H9 (cell line): ENCODE results near the gene BLACAT1. TPM values are rescaled to one million over a fixed set of nuclear protein-coding genes. Genes with fewer than 3 reads are reported as not detected.

Experiments used
- DNase-seq: peaks from one replicate; pipeline ENCODE4 v3.0.0-alpha.2; 2017
- H2AFZ ChIP-seq: one replicate; pipeline ENCODE4 v1.6.1; 2013; ENCODE audit warnings: mild to moderate bottlenecking, low read length, control low read depth, moderate library complexity
- H2AK5ac ChIP-seq: 2 replicates; pipeline ENCODE4 v1.6.1; 2013; ENCODE audit warnings: low read length, control low read depth, mixed read lengths; ENCODE audit not compliant: insufficient read length
- H2BK120ac ChIP-seq: one replicate; pipeline ENCODE4 v1.6.1; 2013; ENCODE audit warnings: low read depth, mild to moderate bottlenecking, low read length, control low read depth, inconsistent platforms; ENCODE audit not compliant: poor library complexity, severe bottlenecking
- H2BK12ac ChIP-seq: 2 replicates; pipeline ENCODE4 v1.6.1; 2013; ENCODE audit warnings: low read length, control low read depth, mixed read lengths, low read depth; ENCODE audit not compliant: insufficient read length
- H2BK15ac ChIP-seq: 2 replicates; pipeline ENCODE4 v1.6.1; 2013; ENCODE audit warnings: low read depth, low read length, control low read depth
- H2BK20ac ChIP-seq: one replicate; pipeline ENCODE4 v1.6.1; 2013; ENCODE audit warnings: low read depth, mild to moderate bottlenecking, low read length, control low read depth, inconsistent platforms; ENCODE audit not compliant: poor library complexity, severe bottlenecking
- H2BK5ac ChIP-seq: 2 replicates; pipeline ENCODE4 v1.6.1; 2013; ENCODE audit warnings: low read length, control low read depth, mixed read lengths; ENCODE audit not compliant: insufficient read length
- H3K14ac ChIP-seq: 2 replicates; pipeline ENCODE4 v1.6.1; 2013; ENCODE audit warnings: low read length, control low read depth; ENCODE audit not compliant: insufficient read depth
- H3K18ac ChIP-seq: 2 replicates; pipeline ENCODE4 v1.6.1; 2013; ENCODE audit warnings: low read depth, mild to moderate bottlenecking, mixed read lengths, low read length, control low read depth; ENCODE audit not compliant: insufficient read length
- H3K23ac ChIP-seq: 2 replicates; pipeline ENCODE4 v1.6.1; 2013; ENCODE audit warnings: low read length, control low read depth, mixed read lengths, low read depth; ENCODE audit not compliant: insufficient read length
- H3K23me2 ChIP-seq: 2 replicates; pipeline ENCODE4 v1.6.1; 2013; ENCODE audit warnings: low read depth, mild to moderate bottlenecking, mixed read lengths, low read length, control low read depth; ENCODE audit not compliant: insufficient read length, poor library complexity, severe bottlenecking
- H3K27ac ChIP-seq: 2 replicates; pipeline ENCODE4 v1.5.1; 2013; ENCODE audit warnings: low read length, control low read depth, mixed read lengths, low read depth; ENCODE audit not compliant: insufficient read length
- H3K27me3 ChIP-seq: 2 replicates; pipeline ENCODE4 v1.6.1; 2013; ENCODE audit warnings: low read length, control low read depth, inconsistent platforms; ENCODE audit not compliant: insufficient read depth
- H3K4ac ChIP-seq: 2 replicates; pipeline ENCODE4 v1.6.1; 2013; ENCODE audit warnings: low read depth, mild to moderate bottlenecking, control low read depth, inconsistent platforms, low read length, moderate library complexity
- H3K4me1 ChIP-seq: 2 replicates; pipeline ENCODE4 v1.6.1; 2013; ENCODE audit warnings: low read length, control low read depth, inconsistent platforms; ENCODE audit not compliant: insufficient read depth
- H3K4me2 ChIP-seq: 2 replicates; pipeline ENCODE4 v1.6.1; 2013; ENCODE audit warnings: low read length, control low read depth, mixed read lengths; ENCODE audit not compliant: insufficient read length, insufficient read depth
- H3K56ac ChIP-seq: 2 replicates; pipeline ENCODE4 v1.6.1; 2013; ENCODE audit warnings: low read depth, mild to moderate bottlenecking, mixed read lengths, low read length, control low read depth; ENCODE audit not compliant: insufficient read length
- H3K79me1 ChIP-seq: 2 replicates; pipeline ENCODE4 v1.6.1; 2013; ENCODE audit warnings: low read depth, mild to moderate bottlenecking, moderate library complexity, low read length, control low read depth, inconsistent platforms; ENCODE audit not compliant: insufficient read depth, poor library complexity, severe bottlenecking
- H3K79me2 ChIP-seq: 2 replicates; pipeline ENCODE4 v1.6.1; 2013; ENCODE audit warnings: low read length, control low read depth, inconsistent platforms; ENCODE audit not compliant: insufficient read depth
- H3K9ac ChIP-seq: 2 replicates; pipeline ENCODE4 v1.6.1; 2013; ENCODE audit warnings: low read length, control low read depth, mixed read lengths; ENCODE audit not compliant: insufficient read length; ENCODE audit errors: extremely low read depth
- H3K9me3 ChIP-seq: one replicate; pipeline ENCODE4 v1.6.1; 2013; ENCODE audit warnings: low read depth, low read length, inconsistent platforms; ENCODE audit not compliant: control insufficient read depth
- H3T11ph ChIP-seq: one replicate; pipeline ENCODE4 v1.6.1; 2013; ENCODE audit warnings: mild to moderate bottlenecking, low read length, control low read depth, inconsistent platforms
- H4K20me1 ChIP-seq: one replicate; pipeline ENCODE4 v1.6.1; 2013; ENCODE audit not compliant: control insufficient read depth, insufficient read length, insufficient read depth
- H4K5ac ChIP-seq: 2 replicates; pipeline ENCODE4 v1.6.1; 2013; ENCODE audit warnings: low read depth, mild to moderate bottlenecking, mixed read lengths, low read length, control low read depth; ENCODE audit not compliant: insufficient read length
- H4K8ac ChIP-seq: replicated peaks from 2 replicates; pipeline ENCODE4 v1.6.1; 2013; ENCODE audit warnings: low read length, control low read depth, mixed read lengths, low read depth; ENCODE audit not compliant: insufficient read length
- H4K91ac ChIP-seq: 2 replicates; pipeline ENCODE4 v1.6.1; 2013; ENCODE audit warnings: low read depth, mild to moderate bottlenecking, moderate library complexity, mixed read lengths, low read length, control low read depth; ENCODE audit not compliant: insufficient read length
- H3K27ac Mint-ChIP-seq, 3 experiments: 2 replicates in 2 of 3; 3 replicates in 1 of 3; pipeline ENCODE4 v1.8.0; 2020 to 2021; ENCODE audit warnings: mixed read lengths in 3 of 3, mild to moderate bottlenecking in 1 of 3, moderate library complexity in 1 of 3
- H3K27me3 Mint-ChIP-seq: 2 replicates; pipeline ENCODE4 v1.8.0; 2021; ENCODE audit warnings: low read depth, mild to moderate bottlenecking, moderate library complexity, mixed read lengths
- H3K36me3 Mint-ChIP-seq, 3 experiments: 2 replicates in 2 of 3; 3 replicates in 1 of 3; pipeline ENCODE4 v1.8.0; 2020 to 2021; ENCODE audit warnings: low read depth in 3 of 3, mixed read lengths in 3 of 3; ENCODE audit not compliant: insufficient read depth in 1 of 3
- H3K4me1 Mint-ChIP-seq, 2 experiments: 2 replicates each; pipeline ENCODE4 v1.8.0; 2020; ENCODE audit warnings: mixed read lengths in 2 of 2
- H3K4me3 Mint-ChIP-seq, 2 experiments: 2 replicates in 1 of 2; 3 replicates in 1 of 2; pipeline ENCODE4 v1.8.0; 2020 to 2021; ENCODE audit warnings: mild to moderate bottlenecking in 2 of 2, mixed read lengths in 2 of 2, moderate library complexity in 1 of 2
- H3K9me3 Mint-ChIP-seq, 2 experiments: 2 replicates in 1 of 2; 3 replicates in 1 of 2; pipeline ENCODE4 v1.8.0; 2020; ENCODE audit warnings: mild to moderate bottlenecking in 2 of 2, mixed read lengths in 2 of 2, moderate library complexity in 1 of 2
- CTCF ChIP-seq: fragments of 200-600 bp; sonication (generic); conservative IDR thresholded peaks from 3 replicates; pipeline ENCODE4 v1.8.0; 2021; ENCODE audit warnings: antibody characterized with exemption, mild to moderate bottlenecking
- WGBS: extraction: QIAGEN DNeasy Blood & Tissue Kit; methylation state at CpG from one replicate; pipeline ENCODE4 v1.1.7; 2013; ENCODE audit warnings: missing lambda C conversion rate, low lambda C conversion rate, mixed read lengths; ENCODE audit not compliant: insufficient read length; ENCODE audit errors: extremely low coverage; 5-methylcytosine and 5-hydroxymethylcytosine counted together
- total RNA-seq: library from RNA; stranded (reverse); gene quantifications from 2 replicates; pipeline ENCODE4 v1.2.1, GENCODE V29; 2021

Gene BLACAT1
- total RNA-seq, 1 experiment from 2014 or later: 4.0 TPM

- peaks cover 87 to 90% of the 10 kb centered on the region in 2 experiments for H3K4me1 Mint-ChIP-seq
- Histone ChIP-seq H2AK5ac (no peak overlapping the region), H3K79me2 (no peaks in the 10 kb centered on the region), H2BK12ac (peak overlapping the region; percentile 7), H4K91ac (no peak overlapping the region), H3K4ac (no peak overlapping the region), H3K4me2 (peak overlapping the region; percentile 55), H3K18ac (peak overlapping the region; percentile 54), H3K9me3 (no peaks in the 10 kb centered on the region), H2AFZ (no peak overlapping the region), H2BK120ac (no peak overlapping the region), H3K14ac (0 out of 2 replicates have a peak overlapping the region, but pooled peaks have one; percentile 0), H3K23ac (no peak overlapping the region), H2BK5ac (no peak overlapping the region), H3K27ac (no peak overlapping the region), H3K79me1 (peaks cover 3% of the 10 kb centered on the region), H3K23me2 (peaks cover 22% of the 10 kb centered on the region), H3K9ac (no peak overlapping the region), H3K56ac (no peak overlapping the region), H3K27me3 (no peaks in the 10 kb centered on the region; the same call in 1 of the 2 replicates), H2BK15ac (no peak overlapping the region), H3K4me1 (peaks cover 36% of the 10 kb centered on the region), H4K5ac (no peak overlapping the region), H2BK20ac (no peak overlapping the region), H4K8ac (no peak overlapping the region), H3T11ph (no peak overlapping the region), H4K20me1 (no peaks in the 10 kb centered on the region)
- peaks cover 16% of the 10 kb centered on the region for H3K27me3 Mint-ChIP-seq
- no CpG with 5 or more reads among the region's 4 CpGs for WGBS
- no peaks in the 10 kb centered on the region for H3K9me3 Mint-ChIP-seq
- no peak; the same call in 2 of the 3 replicates for TF ChIP-seq CTCF
- DNase-seq: peak; percentile 78
- H3K36me3 Mint-ChIP-seq: peaks cover 10 to 42% (median 15%) of the 10 kb centered on the region in 3 experiments; a peak in 6 of 7 replicates
- H3K4me3 Mint-ChIP-seq: peak overlapping the region; percentile 71 to 80; a peak in 4 of 5 replicates
- H3K27ac Mint-ChIP-seq: peak overlapping the region; percentile 90 to 97 (median 92)
Observed at GRCh38 chr1:205450448-205450847, 5.4 kb downstream of the BLACAT1 start.
